Lower lobe of right lung (tissue), 2 donors: Measurements from ENCODE around the gene WNK2. TPM values are rescaled to one million over a fixed set of nuclear protein-coding genes. Genes with fewer than 3 reads are reported as not detected.

ENCODE experiments used
- ATAC-seq, 2 donors: fragments of 200-7000 bp; cut with Tn5 transposase; one replicate each; pipeline ENCODE4 v1.9.1; 2020 to 2022; ENCODE audit warnings: mild to moderate bottlenecking in 2 of 2, moderate library complexity in 2 of 2
- DNase-seq: peaks from one replicate; pipeline ENCODE4 v3.0.0-alpha.2; 2020
- H3K27ac ChIP-seq: fragments of 200-600 bp; one replicate; pipeline ENCODE4 v1.8.0; 2022
- H3K27me3 ChIP-seq: fragments of 200-600 bp; one replicate; pipeline ENCODE4 v1.8.0; 2022; ENCODE audit warnings: low read depth
- H3K36me3 ChIP-seq: fragments of 200-600 bp; one replicate; pipeline ENCODE4 v1.8.0; 2022; ENCODE audit warnings: mild to moderate bottlenecking
- H3K4me1 ChIP-seq: fragments of 200-600 bp; one replicate; pipeline ENCODE4 v1.8.0; 2022
- H3K4me3 ChIP-seq: fragments of 200-600 bp; one replicate; pipeline ENCODE4 v1.8.0; 2022; ENCODE audit warnings: mild to moderate bottlenecking
- H3K9me3 ChIP-seq: fragments of 200-600 bp; one replicate; pipeline ENCODE4 v1.8.0; 2022
- CTCF ChIP-seq: fragments of 200-600 bp; IDR thresholded peaks from one replicate; pipeline ENCODE4 v1.8.0; 2022; ENCODE audit warnings: antibody characterized with exemption, mild to moderate bottlenecking
- intact Hi-C: fragments of 100-400 bp; cut with DNase I; formaldehyde crosslinking; loops from one replicate; pipeline ENCODE4 v1.11.0; 2022
- total RNA-seq: library from RNA; stranded (reverse); fragmentation: NEBNext Ultra II Directional; extraction: Animal tissue kit (Norgen Biotek cat#: 25700); gene quantifications from one replicate; pipeline ENCODE4 v1.2.1, GENCODE V29; 2021
- donor health status: DM: no; HTN: yes; CAD: no; lungs with severe emphysema.

Gene WNK2
- total RNA-seq, 1 donor from 2014 or later = 7.7 TPM

GRCh38 chr9:93240891-93241334 is 57.0 kb downstream of the WNK2 start:
- no peak for ATAC-seq
- no peak for DNase-seq
- intact Hi-C loops = no loop called here
- H3K27me3 ChIP-seq = no peaks in the 10 kb centered on the region
- H3K4me3 ChIP-seq = no peak overlapping the region
- H3K9me3 ChIP-seq = no peaks in the 10 kb centered on the region
- H3K4me1 ChIP-seq = no peaks in the 10 kb centered on the region
- H3K27ac ChIP-seq = no peak overlapping the region
- no peak for TF ChIP-seq CTCF
- no peaks in the 10 kb centered on the region for H3K36me3 ChIP-seq

GRCh38 chr9:93243112-93243511 is 59.2 kb downstream of the WNK2 start:
- H3K36me3 ChIP-seq = no peaks in the 10 kb centered on the region
- H3K4me1 ChIP-seq = no peaks in the 10 kb centered on the region
- ATAC-seq (no peak), DNase-seq (no peak)
- no peak overlapping the region for H3K27ac ChIP-seq
- H3K4me3 ChIP-seq = no peak overlapping the region
- intact Hi-C loops = no loop called here
- TF ChIP-seq CTCF = no peak
- no peaks in the 10 kb centered on the region for H3K27me3 ChIP-seq
- no peaks in the 10 kb centered on the region for H3K9me3 ChIP-seq

GRCh38 chr9:93244101-93244500 is 60.2 kb downstream of the WNK2 start:
- ATAC-seq = no peak
- Histone ChIP-seq H3K4me3 (no peak overlapping the region), H3K9me3 (no peaks in the 10 kb centered on the region)

GRCh38 chr9:93244510-93245436 is 60.8 kb downstream of the WNK2 start:
- Histone ChIP-seq H3K4me1 (no peaks in the 10 kb centered on the region), H3K9me3 (no peaks in the 10 kb centered on the region), H3K27me3 (no peaks in the 10 kb centered on the region), H3K36me3 (no peaks in the 10 kb centered on the region), H3K27ac (no peak overlapping the region), H3K4me3 (no peak overlapping the region)
- ATAC-seq (no peak), DNase-seq (no peak)
- TF ChIP-seq CTCF = no peak
- intact Hi-C loops = no loop called here

More at GRCh38 chr9:93244101-93244500, 60.2 kb downstream of the WNK2 start:
- no peaks in the 10 kb centered on the region for H3K36me3 ChIP-seq
- no peak for DNase-seq
- H3K4me1 ChIP-seq = no peaks in the 10 kb centered on the region
- TF ChIP-seq CTCF = no peak
- H3K27me3 ChIP-seq = no peaks in the 10 kb centered on the region
- H3K27ac ChIP-seq = no peak overlapping the region
- intact Hi-C loops = no loop called here

- Histone ChIP-seq H3K27me3 (no peaks in the 10 kb centered on the region), H3K27ac (no peak overlapping the region), H3K4me1 (no peaks in the 10 kb centered on the region), H3K9me3 (no peaks in the 10 kb centered on the region), H3K36me3 (no peaks in the 10 kb centered on the region), H3K4me3 (no peak overlapping the region)
- intact Hi-C loops = no loop called here
- ATAC-seq (no peak), DNase-seq (no peak)
- TF ChIP-seq CTCF = no peak
These were observed 61.6 kb downstream of the WNK2 start for GRCh38 chr9:93245437-93245970.
